Transverse colon (tissue), 3 donors: ENCODE results near the gene BRI3.

Source experiments
- EP300 ChIP-seq: sonication (generic); formaldehyde crosslinking; IDR thresholded peaks from one replicate; pipeline ENCODE4 v1.6.1; 2017; ENCODE audit warnings: antibody characterized with exemption, low read depth
- TF ChIP-seq, protein P1 (sequence below), 5 experiments: fragments of 200-600 bp in 3 of 5; fragments of 450-650 bp in 2 of 5; sonication (generic) in 3 of 5; IDR thresholded peaks; 1 replicate in 2 of 5; 2 replicates in 3 of 5; pipeline ENCODE4 v1.5.1; 2016 to 2017; ENCODE audit warnings: antibody characterized with exemption in 5 of 5, inconsistent platforms in 3 of 5, mild to moderate bottlenecking in 2 of 5, moderate library complexity in 1 of 5

DNA sequence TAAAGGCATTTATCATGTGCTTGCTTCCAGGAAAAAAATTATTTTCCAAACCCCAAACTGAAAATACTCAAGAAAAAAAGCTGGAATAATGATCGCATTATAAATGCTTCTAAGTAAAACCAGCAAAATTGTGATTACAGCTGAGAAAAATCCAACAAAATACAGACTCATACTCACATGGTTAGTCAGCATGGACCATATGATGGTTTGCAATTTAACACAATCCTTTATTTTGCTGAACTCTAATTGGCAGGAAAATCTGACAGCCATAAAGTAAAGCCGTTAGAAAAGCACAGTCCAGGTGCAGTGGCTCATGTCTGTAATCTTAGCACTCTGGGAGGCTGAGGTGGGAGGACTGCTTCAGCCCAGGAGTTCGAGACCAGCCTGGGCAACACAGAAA is 59.6 kb downstream of the BRI3 start:
- TF ChIP-seq, protein P1, sequence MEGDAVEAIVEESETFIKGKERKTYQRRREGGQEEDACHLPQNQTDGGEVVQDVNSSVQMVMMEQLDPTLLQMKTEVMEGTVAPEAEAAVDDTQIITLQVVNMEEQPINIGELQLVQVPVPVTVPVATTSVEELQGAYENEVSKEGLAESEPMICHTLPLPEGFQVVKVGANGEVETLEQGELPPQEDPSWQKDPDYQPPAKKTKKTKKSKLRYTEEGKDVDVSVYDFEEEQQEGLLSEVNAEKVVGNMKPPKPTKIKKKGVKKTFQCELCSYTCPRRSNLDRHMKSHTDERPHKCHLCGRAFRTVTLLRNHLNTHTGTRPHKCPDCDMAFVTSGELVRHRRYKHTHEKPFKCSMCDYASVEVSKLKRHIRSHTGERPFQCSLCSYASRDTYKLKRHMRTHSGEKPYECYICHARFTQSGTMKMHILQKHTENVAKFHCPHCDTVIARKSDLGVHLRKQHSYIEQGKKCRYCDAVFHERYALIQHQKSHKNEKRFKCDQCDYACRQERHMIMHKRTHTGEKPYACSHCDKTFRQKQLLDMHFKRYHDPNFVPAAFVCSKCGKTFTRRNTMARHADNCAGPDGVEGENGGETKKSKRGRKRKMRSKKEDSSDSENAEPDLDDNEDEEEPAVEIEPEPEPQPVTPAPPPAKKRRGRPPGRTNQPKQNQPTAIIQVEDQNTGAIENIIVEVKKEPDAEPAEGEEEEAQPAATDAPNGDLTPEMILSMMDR (IDR thresholded peaks at IDR 0.05): no peak
- TF ChIP-seq EP300: no peak
